Fibroblast of lung (primary cell): ENCODE results near the gene TGFB2. TPM values are rescaled to one million over a fixed set of nuclear protein-coding genes. Genes with fewer than 3 reads are reported as not detected.

Experiments
- DNase-seq, 2 donors: peaks; one replicate each; pipeline versions ENCODE4 v3.0.0 to v3.0.0-alpha.2; 2010; ENCODE audit warnings: low read depth in 2 of 2
- H2AFZ ChIP-seq: 2 replicates; pipeline ENCODE4 v1.5.1; 2012; ENCODE audit warnings: low read length, control low read depth, inconsistent platforms
- H3K27ac ChIP-seq: 2 replicates; pipeline ENCODE4 v1.5.1; 2011; ENCODE audit warnings: low read length, control low read depth; ENCODE audit not compliant: insufficient read depth
- H3K27me3 ChIP-seq: 2 replicates; pipeline ENCODE4 v1.5.1; 2011; ENCODE audit warnings: mild to moderate bottlenecking, low read length; ENCODE audit not compliant: control insufficient read depth, insufficient read depth
- H3K36me3 ChIP-seq: 2 replicates; pipeline ENCODE4 v1.5.1; 2011; ENCODE audit warnings: low read length; ENCODE audit not compliant: control insufficient read depth, insufficient read depth
- H3K4me1 ChIP-seq: 2 replicates; pipeline ENCODE4 v1.5.1; 2011; ENCODE audit warnings: low read length; ENCODE audit not compliant: control insufficient read depth, insufficient read depth; ENCODE audit errors: extremely low read depth
- H3K4me2 ChIP-seq: 2 replicates; pipeline ENCODE4 v1.5.1; 2011; ENCODE audit warnings: low read length, control low read depth; ENCODE audit not compliant: insufficient read depth; ENCODE audit errors: extremely low read depth
- H3K4me3 ChIP-seq, 4 experiments: fragments of 200-600 bp in 1 of 4; sonication (generic) in 1 of 4; replicated peaks in 1 of 4; 2 replicates each; pipeline ENCODE4 v1.5.1; 2011 to 2016; ENCODE audit warnings: low read length in 4 of 4, low read depth in 3 of 4, mild to moderate bottlenecking in 3 of 4, control low read depth in 2 of 4, inconsistent platforms in 1 of 4, mixed read lengths in 1 of 4; ENCODE audit not compliant: insufficient read depth in 1 of 4; ENCODE audit errors: control extremely low read depth in 1 of 4
- H3K79me2 ChIP-seq: 2 replicates; pipeline ENCODE4 v1.5.1; 2012; ENCODE audit warnings: mild to moderate bottlenecking, low read length, inconsistent platforms; ENCODE audit not compliant: control insufficient read depth, insufficient read depth
- H3K9ac ChIP-seq: 2 replicates; pipeline ENCODE4 v1.5.1; 2011; ENCODE audit warnings: mild to moderate bottlenecking, low read length, control low read depth; ENCODE audit not compliant: insufficient read depth
- H3K9me3 ChIP-seq: 2 replicates; pipeline ENCODE4 v1.5.1; 2012; ENCODE audit warnings: low read depth, low read length; ENCODE audit not compliant: control insufficient read depth, insufficient read depth
- H4K20me1 ChIP-seq: 2 replicates; pipeline ENCODE4 v1.5.1; 2011; ENCODE audit warnings: low read length; ENCODE audit not compliant: control insufficient read depth, insufficient read depth; ENCODE audit errors: extremely low read depth
- CTCF ChIP-seq, 2 donors: IDR thresholded peaks in 1 of 2; conservative IDR thresholded peaks in 1 of 2; 1 replicate in 1 of 2; 2 replicates in 1 of 2; pipeline ENCODE4 v1.5.1; 2011 to 2012; ENCODE audit warnings: low read length in 2 of 2, control low read depth in 1 of 2, inconsistent platforms in 1 of 2, low read depth in 1 of 2, mild to moderate bottlenecking in 1 of 2
- EZH2 ChIP-seq: IDR thresholded peaks from 2 replicates; pipeline ENCODE4 v1.5.1; 2012; ENCODE audit warnings: low read length, control low read depth, mild to moderate bottlenecking; ENCODE audit errors: missing control alignments
- polyA plus RNA-seq, 2 donors: library from polyadenylated mRNA; depleted of rRNA in 1 of 2; stranded (reverse) in 1 of 2; unstranded in 1 of 2; fragments of >200 nt; gene quantifications; 2 replicates each; pipeline ENCODE4 v1.2.1, GENCODE V29; 2011 to 2012; ENCODE audit warnings: missing spikeins in 1 of 2
- total RNA-seq: library from RNA; depleted of rRNA; stranded (reverse); fragments of >200 nt; gene quantifications from 2 replicates; pipeline ENCODE4 v1.2.1, GENCODE V29; 2014

TGFB2 gene
- total and polyA plus RNA-seq, 2 donors (not counting 1 experiment from before 2014, with no cell fraction given) = 13.9 to 29.1 TPM

DNA sequence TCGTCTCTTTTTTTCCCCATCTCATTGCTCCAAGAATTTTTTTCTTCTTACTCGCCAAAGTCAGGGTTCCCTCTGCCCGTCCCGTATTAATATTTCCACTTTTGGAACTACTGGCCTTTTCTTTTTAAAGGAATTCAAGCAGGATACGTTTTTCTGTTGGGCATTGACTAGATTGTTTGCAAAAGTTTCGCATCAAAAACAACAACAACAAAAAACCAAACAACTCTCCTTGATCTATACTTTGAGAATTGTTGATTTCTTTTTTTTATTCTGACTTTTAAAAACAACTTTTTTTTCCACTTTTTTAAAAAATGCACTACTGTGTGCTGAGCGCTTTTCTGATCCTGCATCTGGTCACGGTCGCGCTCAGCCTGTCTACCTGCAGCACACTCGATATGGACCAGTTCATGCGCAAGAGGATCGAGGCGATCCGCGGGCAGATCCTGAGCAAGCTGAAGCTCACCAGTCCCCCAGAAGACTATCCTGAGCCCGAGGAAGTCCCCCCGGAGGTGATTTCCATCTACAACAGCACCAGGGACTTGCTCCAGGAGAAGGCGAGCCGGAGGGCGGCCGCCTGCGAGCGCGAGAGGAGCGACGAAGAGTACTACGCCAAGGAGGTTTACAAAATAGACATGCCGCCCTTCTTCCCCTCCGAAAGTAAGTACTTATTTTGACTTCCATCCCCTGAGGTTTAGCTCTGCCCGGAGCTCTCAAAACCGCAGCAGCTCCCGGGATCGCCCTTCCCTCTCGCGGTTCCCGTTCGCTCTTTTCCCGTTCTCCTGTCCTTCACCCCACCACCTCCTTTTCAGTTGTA, 1.5 kb downstream of the TGFB2 start:
- no peaks in the 10 kb centered on the region for H3K27me3 ChIP-seq
- DNase-seq = peak; percentile 44 to 58
- H3K4me3 ChIP-seq = peak overlapping the region; percentile 40 to 82 (median 72)
- H3K9me3 ChIP-seq = no peaks in the 10 kb centered on the region
- H3K4me2 ChIP-seq = peak overlapping the region; percentile 92
- H3K4me1 ChIP-seq = no peaks in the 10 kb centered on the region
- H4K20me1 ChIP-seq = no peaks in the 10 kb centered on the region
- H3K36me3 ChIP-seq = no peaks in the 10 kb centered on the region
- H3K27ac ChIP-seq = peak overlapping the region; percentile 72
- peak overlapping the region; percentile 41 for H3K9ac ChIP-seq
- peak overlapping the region; percentile 49 for H2AFZ ChIP-seq
- TF ChIP-seq EZH2 (no peak), CTCF (conservative IDR thresholded peaks at IDR 0.05 in 1 of 2, IDR thresholded peaks at IDR 0.05 in 1 of 2; ENCODE audit: low read depth in 1 of 2, low read length in 2 of 2) (no peak)
- peaks cover 7% of the 10 kb centered on the region for H3K79me2 ChIP-seq

DNA sequence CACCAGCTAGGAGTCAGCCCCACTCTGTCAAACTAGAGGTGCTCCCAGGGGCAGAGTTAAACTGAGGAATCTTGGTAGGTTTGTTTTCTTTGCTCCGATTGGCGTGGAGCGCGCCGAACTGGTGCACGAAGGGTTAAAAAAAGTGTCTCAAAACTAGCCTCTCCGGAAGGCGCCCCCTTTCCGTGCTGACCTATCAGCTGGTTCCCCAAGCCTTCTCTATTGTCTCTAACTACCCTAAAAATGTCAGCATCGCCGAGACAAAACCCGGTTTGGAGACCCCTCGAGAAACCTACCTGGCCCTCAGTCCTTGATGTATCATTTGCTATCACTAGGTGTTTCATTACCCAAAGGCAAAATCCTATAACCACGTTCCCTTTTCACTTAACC, 2.2 kb downstream of the TGFB2 start:
- peak in 1 of 2 donors; percentile 71 for DNase-seq
- Histone ChIP-seq H3K79me2 (peaks cover 7% of the 10 kb centered on the region), H3K27me3 (no peaks in the 10 kb centered on the region), H3K9ac (peak overlapping the region; percentile 41), H3K4me3 (peak overlapping the region; percentile 40 to 82 (median 72)), H3K4me1 (no peaks in the 10 kb centered on the region), H3K36me3 (no peaks in the 10 kb centered on the region), H3K27ac (peak overlapping the region; percentile 72), H2AFZ (peak overlapping the region; percentile 49), H4K20me1 (no peaks in the 10 kb centered on the region), H3K4me2 (peak overlapping the region; percentile 92), H3K9me3 (no peaks in the 10 kb centered on the region)
- TF ChIP-seq CTCF (conservative IDR thresholded peaks at IDR 0.05 in 1 of 2, IDR thresholded peaks at IDR 0.05 in 1 of 2; ENCODE audit: low read depth in 1 of 2, low read length in 2 of 2) = no peak
- TF ChIP-seq EZH2 = no peak

GRCh38 chr1:218347723-218348627, 2.8 kb downstream of the TGFB2 start:
- DNase-seq = peak; percentile 38 to 86
- H3K9ac ChIP-seq = peak overlapping the region; percentile 41
- peaks cover 7% of the 10 kb centered on the region for H3K79me2 ChIP-seq
- H3K4me2 ChIP-seq = peak overlapping the region; percentile 92
- H3K4me1 ChIP-seq = no peaks in the 10 kb centered on the region
- TF ChIP-seq CTCF (conservative IDR thresholded peaks at IDR 0.05 in 1 of 2, IDR thresholded peaks at IDR 0.05 in 1 of 2; ENCODE audit: low read depth in 1 of 2, low read length in 2 of 2) = no peak
- TF ChIP-seq EZH2 = no peak
- no peaks in the 10 kb centered on the region for H4K20me1 ChIP-seq
- no peaks in the 10 kb centered on the region for H3K36me3 ChIP-seq
- H3K9me3 ChIP-seq = no peaks in the 10 kb centered on the region
- H3K27me3 ChIP-seq = no peaks in the 10 kb centered on the region
- peak overlapping the region; percentile 49 for H2AFZ ChIP-seq
- peak overlapping the region; percentile 40 to 82 (median 72) for H3K4me3 ChIP-seq
- peak overlapping the region; percentile 72 for H3K27ac ChIP-seq
